ENCODE results near the gene KRTDAP.

The KRTDAP gene

DNA sequence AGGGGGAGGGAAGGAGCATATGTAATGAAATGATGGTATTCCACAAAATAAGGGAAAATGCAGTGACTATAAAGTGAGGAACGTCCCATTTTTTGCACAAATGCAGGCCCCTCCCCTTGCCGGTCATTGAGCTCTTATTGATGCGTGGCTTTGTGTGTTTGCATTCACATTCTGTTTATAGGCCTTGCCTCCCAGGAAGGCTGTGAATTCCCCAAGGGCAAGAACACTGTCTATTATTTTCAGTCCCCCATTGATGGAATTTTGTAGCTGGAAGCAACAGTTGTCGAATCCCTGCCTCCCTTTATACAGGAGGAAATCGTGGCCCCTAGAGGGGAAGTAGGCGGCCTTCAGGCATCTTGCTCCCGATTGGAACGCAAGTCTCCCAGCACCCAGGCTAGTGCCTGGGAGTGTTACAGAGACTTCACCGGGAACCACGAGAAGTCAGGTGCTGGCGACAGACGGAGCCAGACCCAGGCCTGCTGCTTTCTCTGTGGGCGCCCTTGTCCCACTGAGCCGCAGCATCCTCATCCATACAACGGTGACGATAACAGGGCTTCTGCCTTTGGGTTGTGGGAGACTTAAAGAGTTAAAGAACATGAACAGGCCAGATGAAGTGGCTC lies 31.0 kb upstream of the KRTDAP start:
- no peak for DNase-seq (ENCODE audit: low spot score)
- TF ChIP-seq, protein P1, sequence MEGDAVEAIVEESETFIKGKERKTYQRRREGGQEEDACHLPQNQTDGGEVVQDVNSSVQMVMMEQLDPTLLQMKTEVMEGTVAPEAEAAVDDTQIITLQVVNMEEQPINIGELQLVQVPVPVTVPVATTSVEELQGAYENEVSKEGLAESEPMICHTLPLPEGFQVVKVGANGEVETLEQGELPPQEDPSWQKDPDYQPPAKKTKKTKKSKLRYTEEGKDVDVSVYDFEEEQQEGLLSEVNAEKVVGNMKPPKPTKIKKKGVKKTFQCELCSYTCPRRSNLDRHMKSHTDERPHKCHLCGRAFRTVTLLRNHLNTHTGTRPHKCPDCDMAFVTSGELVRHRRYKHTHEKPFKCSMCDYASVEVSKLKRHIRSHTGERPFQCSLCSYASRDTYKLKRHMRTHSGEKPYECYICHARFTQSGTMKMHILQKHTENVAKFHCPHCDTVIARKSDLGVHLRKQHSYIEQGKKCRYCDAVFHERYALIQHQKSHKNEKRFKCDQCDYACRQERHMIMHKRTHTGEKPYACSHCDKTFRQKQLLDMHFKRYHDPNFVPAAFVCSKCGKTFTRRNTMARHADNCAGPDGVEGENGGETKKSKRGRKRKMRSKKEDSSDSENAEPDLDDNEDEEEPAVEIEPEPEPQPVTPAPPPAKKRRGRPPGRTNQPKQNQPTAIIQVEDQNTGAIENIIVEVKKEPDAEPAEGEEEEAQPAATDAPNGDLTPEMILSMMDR (IDR thresholded peaks at IDR 0.05; ENCODE audit: extremely low read depth, insufficient read depth, missing control alignments), result no peak
- in situ Hi-C loops (cut with MboI; ENCODE audit: low pct_unique_long_range_greater_than_20kb, low sequenced_read_pairs, unreplicated experiment), result no loop called here

DNA sequence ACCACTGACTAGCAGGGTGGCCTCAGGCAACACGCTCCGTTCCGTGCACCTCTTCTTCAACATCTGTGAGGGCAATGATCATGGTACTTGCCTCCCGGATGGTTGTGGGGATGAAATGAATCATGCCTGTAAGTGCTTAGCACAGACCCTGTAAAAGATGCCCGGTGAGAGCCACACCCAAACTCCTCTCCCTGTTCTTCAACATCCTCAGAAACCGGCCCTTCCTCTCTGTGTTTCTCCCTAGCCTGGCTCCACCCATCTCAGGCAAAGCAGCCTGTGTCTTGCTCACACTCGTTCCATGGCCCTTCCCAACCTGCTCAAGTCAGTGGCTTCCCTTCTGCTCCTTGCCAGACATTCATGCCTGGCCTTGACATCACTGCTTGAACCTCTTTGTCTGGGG lies 29.0 kb upstream of the KRTDAP start:
- no peak for DNase-seq (ENCODE audit: low spot score)
- TF ChIP-seq, protein P1 (IDR thresholded peaks at IDR 0.05; ENCODE audit: extremely low read depth, insufficient read depth, missing control alignments), result no peak
- in situ Hi-C loops (cut with MboI; ENCODE audit: low pct_unique_long_range_greater_than_20kb, low sequenced_read_pairs, unreplicated experiment), result no loop called here

DNA sequence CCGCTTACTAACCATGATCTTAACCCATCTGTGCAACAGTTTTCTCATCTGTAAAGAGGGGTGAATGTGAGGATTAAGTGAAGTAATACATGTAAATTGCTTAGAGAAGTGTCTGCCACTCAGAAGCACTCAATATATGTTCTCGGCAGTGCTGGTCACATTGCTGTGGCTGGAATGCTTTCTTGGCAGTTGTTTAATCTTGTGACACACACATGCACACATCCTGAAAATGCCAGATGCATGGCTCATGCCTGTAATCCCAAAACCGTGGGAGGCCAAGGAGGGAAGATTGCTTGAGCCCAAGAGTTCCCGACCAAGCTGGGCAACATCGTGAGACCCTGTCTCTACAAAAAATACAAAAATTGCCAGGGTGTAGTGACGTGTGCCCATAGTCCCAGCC lies 28.0 kb upstream of the KRTDAP start:
- DNase-seq (ENCODE audit: low spot score), result no peak
- in situ Hi-C loops (cut with MboI; ENCODE audit: low pct_unique_long_range_greater_than_20kb, low sequenced_read_pairs, unreplicated experiment), result no loop called here
- TF ChIP-seq, protein P1 (IDR thresholded peaks at IDR 0.05; ENCODE audit: extremely low read depth, insufficient read depth, missing control alignments), result no peak

DNA sequence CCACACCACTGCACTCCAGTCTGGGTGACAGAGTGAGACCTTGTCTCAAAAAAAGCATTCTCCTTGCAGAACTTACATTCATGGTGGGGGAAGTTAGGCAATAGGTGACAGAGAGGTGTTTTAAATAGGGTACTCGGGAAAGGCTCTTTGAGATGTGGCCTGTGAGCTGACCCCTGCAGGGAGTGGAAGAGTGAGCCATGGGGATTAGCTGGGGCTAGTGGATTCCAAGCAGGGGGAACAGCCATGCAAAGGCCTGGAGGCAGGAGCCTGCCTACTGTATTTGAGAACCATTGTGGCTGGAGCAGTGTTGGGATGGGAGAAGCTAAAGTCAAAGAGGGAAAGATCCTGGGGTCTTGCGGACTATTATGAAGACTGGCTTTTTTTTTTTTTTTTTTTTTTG lies 27.1 kb upstream of the KRTDAP start:
- TF ChIP-seq, protein P1 (IDR thresholded peaks at IDR 0.05; ENCODE audit: extremely low read depth, insufficient read depth, missing control alignments), result no peak
- no peak for DNase-seq (ENCODE audit: low spot score)
- in situ Hi-C loops (cut with MboI; ENCODE audit: low pct_unique_long_range_greater_than_20kb, low sequenced_read_pairs, unreplicated experiment), result no loop called here

DNA sequence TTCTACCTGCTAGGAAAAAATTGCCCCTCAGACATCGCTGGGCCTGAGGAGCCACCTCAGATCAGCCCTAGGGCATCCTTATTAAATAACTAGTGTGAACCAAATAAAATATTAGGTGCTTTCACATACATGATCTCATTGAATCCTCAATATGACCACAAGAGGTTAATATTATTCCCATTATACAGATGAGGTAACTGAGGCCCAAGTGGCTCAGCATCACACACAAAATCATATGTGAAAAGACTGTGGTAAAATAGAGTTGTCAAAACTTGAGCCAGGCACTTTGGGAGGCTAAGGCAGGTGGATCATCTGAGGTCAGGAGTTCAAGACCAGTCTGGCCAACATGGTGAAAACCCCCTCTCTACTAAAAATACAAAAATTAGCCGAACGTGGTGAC lies 26.0 kb upstream of the KRTDAP start:
- in situ Hi-C loops (cut with MboI; ENCODE audit: low pct_unique_long_range_greater_than_20kb, low sequenced_read_pairs, unreplicated experiment), result no loop called here
- TF ChIP-seq, protein P1 (IDR thresholded peaks at IDR 0.05; ENCODE audit: extremely low read depth, insufficient read depth, missing control alignments), result no peak
- DNase-seq (ENCODE audit: low spot score), result no peak

DNA sequence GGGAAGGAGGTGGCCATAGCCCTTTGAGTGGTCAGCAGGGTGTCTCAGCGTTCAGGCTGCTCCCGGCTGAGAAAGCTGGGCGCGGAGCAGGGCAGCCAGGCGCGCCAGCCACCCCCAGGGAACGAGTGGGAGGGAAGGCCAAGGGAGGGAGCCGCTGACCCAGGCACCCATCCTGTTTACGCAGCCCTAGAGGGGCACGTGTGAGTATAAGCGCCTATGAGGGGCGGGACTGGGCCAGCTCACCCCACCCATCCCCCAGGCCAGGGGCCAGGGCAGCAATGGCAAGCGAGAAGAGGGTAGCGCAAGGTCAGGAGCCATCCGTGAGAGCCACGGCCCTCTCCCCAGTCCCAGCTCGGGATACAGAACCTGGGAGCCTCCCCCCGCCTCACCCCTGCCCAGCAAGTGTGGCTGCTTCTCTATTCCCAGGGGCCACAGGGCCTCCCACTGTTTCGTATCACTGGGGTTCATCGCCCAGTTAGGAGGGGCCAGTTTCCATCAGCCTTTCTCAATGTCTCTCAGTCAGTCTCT lies 24.1 kb upstream of the KRTDAP start:
- in situ Hi-C loops (cut with MboI; ENCODE audit: low pct_unique_long_range_greater_than_20kb, low sequenced_read_pairs, unreplicated experiment), result no loop called here
- no peak for DNase-seq (ENCODE audit: low spot score)
- TF ChIP-seq, protein P1 (IDR thresholded peaks at IDR 0.05; ENCODE audit: extremely low read depth, insufficient read depth, missing control alignments), result no peak
